NB4 (cell line): ENCODE results near the gene SLC30A4.

ENCODE experiments used
- CTCF ChIP-seq: IDR thresholded peaks from one replicate; pipeline ENCODE4 v1.5.1; 2012; ENCODE audit warnings: low read depth, low read length
- MYC ChIP-seq: IDR thresholded peaks from 2 replicates; pipeline ENCODE4 v1.6.1; 2011; ENCODE audit warnings: low read depth, low read length
- POLR2A ChIP-seq: IDR thresholded peaks from 2 replicates; pipeline ENCODE4 v1.6.1; 2011; ENCODE audit warnings: mild to moderate bottlenecking; ENCODE audit not compliant: insufficient read length; ENCODE audit errors: extremely low read depth
- TF ChIP-seq, protein P1 (sequence below): IDR thresholded peaks from 2 replicates; pipeline ENCODE4 v1.6.1; 2011; ENCODE audit warnings: low read depth, low read length

- no peak for TF ChIP-seq MYC
- TF ChIP-seq CTCF, result no peak
- TF ChIP-seq, protein P1, sequence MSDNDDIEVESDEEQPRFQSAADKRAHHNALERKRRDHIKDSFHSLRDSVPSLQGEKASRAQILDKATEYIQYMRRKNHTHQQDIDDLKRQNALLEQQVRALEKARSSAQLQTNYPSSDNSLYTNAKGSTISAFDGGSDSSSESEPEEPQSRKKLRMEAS, result no peak
- no peak for TF ChIP-seq POLR2A
Measured at GRCh38 chr15:45439521-45440260, 82.9 kb downstream of the SLC30A4 start.
